Inflammatory macrophage treated with lipopolysaccharide for 1 hour (primary cell): ENCODE data around the gene KCNJ5.

Experiments used
- DNase-seq, 2 donors: peaks; one replicate each; pipeline ENCODE4 v3.0.0-alpha.2; 2020 to 2022

The KCNJ5 gene

GRCh38 chr11:128872094-128872493 lies 19.1 kb upstream of the KCNJ5 start:
- no peak for DNase-seq

GRCh38 chr11:128872594-128872993 lies 18.6 kb upstream of the KCNJ5 start:
- no peak for DNase-seq

DNA sequence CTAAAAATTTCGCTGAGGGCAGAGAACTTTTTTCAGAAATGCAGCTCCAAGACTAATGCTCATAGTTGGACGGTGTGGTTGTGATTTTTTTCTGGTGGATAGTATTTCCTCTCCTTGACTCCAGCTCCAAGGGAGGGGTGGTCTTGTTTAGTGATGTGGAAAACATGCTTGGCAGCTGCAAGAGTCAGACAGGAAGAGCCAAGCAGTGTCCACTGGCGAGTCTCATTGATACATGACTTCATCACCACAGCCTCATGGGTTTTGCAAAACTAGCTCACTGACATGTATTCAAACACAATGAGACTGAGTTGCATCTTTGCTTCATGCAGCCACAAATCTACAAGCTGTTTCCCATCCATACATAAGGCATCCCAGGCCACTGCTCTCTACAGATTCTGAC lies 16.7 kb upstream of the KCNJ5 start:
- DNase-seq = no peak

- no peak for DNase-seq
Measured at GRCh38 chr11:128876133-128876650, 15.0 kb upstream of the KCNJ5 start.

DNA sequence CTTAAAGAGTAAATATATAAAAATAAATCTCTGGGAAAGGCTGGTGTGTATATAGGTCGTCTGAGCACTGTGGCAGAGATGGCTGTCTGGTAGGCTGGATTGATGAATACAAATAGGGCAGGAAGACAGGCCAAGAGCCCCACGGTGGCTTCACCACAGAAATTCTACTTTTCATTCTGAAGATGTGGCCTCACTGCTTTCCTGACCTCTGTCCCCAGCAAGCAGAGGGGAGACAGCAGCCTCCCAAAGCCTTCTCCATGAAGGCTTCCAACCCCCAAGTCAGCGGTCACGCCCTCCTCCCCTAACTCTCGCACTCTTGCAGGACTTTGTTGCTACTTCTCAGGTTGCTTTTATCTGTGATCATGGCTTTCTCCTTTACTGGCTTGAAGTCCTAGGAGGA lies 13.4 kb upstream of the KCNJ5 start:
- DNase-seq = no peak

DNA sequence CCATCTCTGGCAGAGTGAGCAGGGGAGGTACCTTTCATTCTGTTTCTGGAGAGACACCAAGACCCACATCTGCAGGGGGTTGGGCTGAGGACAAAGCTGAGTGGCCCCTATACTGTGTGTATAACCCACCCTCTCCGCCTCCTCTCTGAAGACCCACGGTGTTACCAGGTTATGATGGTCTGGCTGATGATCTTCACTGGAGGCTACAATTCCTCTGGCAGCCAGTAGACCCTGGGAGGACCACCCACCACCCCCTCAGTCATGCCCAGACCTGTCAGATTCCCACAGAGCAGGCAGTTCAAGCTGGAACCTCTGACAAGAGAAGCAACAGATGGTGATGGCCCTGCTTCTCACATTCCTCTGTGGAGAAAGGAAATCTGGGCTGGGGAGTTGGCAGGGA lies 12.7 kb upstream of the KCNJ5 start:
- DNase-seq = no peak

GRCh38 chr11:128879817-128880216 lies 11.3 kb upstream of the KCNJ5 start:
- no peak for DNase-seq

- DNase-seq = no peak
Measured at GRCh38 chr11:128881221-128881620, 9.9 kb upstream of the KCNJ5 start.

DNA sequence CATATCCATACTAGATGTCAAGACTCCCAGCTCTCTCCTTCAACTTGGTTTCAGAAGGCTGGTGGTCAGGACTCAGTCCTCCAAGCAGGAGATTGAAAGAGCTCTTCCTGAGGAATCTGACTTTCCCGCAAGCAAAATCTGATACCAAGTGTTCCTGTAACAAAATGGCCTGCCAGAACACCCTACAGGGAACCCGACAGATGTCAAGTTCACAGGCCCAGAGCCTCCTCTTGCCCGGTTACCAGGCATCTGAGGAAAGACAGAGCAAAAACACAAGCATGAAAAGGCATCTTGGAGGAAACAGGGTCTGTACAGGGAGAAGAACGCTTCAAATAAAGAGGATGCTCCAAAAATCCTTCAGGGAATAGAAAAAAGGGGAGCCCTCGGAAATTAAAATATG lies 8.7 kb upstream of the KCNJ5 start:
- no peak for DNase-seq

- DNase-seq = peak in 1 of 2 donors; percentile 35
Measured at GRCh38 chr11:128884054-128884453, 7.1 kb upstream of the KCNJ5 start.

GRCh38 chr11:128884703-128885338 lies 6.3 kb upstream of the KCNJ5 start:
- DNase-seq = peak in 1 of 2 donors; percentile 88

DNA sequence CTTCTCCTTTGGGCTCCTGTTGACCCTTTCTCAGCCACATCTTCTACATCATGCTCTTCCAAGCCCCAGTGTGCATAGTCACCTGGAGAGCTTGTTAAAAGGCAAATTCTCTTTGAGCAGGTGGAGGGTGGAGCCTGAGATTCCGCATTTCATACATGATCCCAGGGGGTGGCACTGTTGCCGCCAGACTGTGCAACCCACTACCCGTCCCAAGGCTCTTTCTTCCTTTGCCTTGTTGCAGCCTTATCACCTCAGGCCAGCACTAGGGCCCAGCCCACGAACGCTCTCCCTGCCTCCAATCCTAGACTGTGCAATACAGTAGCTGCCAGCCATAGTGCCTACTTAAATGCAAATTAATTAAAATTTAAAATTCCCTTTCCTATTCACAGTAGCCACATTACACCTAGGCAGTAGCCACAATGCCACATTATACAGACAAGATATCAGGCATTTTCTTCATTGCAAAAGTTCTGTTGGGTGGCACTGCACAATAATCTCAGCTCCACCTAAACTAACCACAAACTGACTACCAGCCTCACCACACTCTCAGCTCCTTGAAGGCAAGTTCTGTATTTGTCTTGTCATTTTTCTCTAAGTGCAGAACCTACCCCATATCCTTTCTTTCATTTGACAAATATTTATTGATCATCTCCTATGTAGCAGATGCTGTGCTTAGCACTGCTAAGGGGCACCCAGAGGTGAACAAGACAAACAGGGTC lies 4.6 kb upstream of the KCNJ5 start:
- no peak for DNase-seq

GRCh38 chr11:128888034-128888985 lies 2.8 kb upstream of the KCNJ5 start:
- no peak for DNase-seq

DNA sequence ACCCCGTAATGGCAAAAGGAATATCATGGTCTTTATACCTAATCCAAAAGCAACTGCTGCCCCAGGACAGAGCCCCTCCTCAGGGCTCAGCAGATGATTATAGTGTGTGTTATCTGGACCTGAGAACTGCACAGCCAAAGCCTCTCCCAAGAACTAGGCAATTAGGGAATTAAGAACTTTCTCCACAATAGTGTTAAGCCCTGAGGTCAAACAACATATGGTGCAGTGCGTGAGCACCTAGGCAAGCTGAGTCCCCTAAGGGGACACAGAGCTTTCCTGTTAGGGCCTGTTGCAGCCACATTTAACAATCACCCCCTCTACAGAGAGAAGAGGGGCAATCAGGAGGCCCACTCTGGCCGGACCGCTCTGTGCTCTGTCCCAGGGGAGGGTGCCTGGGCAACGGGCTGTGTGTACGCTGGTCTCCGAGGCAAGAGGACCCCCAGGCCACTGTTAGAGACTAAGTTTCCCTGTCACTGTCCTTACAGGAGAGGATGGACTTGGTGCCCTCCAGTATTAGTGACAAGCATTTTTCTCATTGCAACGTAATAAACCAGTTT lies 1.4 kb upstream of the KCNJ5 start:
- no peak for DNase-seq

- no peak for DNase-seq
Measured at GRCh38 chr11:128890216-128890542, 977 bp upstream of the KCNJ5 start.

- DNase-seq = no peak
Measured at GRCh38 chr11:128891913-128892398, 800 bp downstream of the KCNJ5 start.

- DNase-seq = no peak
Measured at GRCh38 chr11:128892866-128893565, 1.9 kb downstream of the KCNJ5 start.

DNA sequence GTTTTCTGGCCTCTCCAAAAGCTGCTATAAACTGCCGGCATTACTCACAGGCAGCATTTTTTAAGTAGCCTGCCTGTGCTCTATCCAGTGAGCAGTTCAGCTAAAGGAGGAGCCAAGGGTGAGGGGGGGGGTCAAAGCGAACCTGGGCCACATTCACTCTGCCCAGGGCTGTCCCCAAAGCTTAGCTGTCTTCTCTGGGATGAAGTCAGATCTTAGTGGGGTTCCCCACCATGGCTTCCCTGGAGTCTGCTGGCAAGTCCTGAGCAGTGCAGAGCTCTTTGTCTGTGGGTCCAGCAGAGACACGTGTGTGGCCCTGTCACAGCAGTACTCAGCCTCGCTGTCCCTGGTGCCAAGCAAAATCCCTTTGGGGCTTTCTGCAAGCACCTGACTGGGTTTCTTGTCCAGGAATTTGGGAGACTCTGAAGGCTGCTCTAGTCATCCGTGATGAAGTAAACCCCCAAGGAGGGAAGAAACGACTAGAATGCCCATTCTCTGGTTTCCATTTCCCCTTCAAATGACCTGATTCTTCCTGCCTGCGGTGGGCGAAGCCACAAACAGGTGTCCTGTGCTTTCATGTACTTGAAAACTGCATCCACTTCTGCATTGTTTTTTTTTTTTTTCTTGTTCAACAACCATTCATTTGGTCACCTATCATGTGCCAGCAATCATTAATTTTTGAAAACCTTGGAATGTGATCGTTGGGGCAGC lies 2.6 kb downstream of the KCNJ5 start:
- DNase-seq = no peak

GRCh38 chr11:128894286-128894681 lies 3.1 kb downstream of the KCNJ5 start:
- DNase-seq = no peak

- DNase-seq = no peak
Measured at GRCh38 chr11:128894685-128895084, 3.5 kb downstream of the KCNJ5 start.

GRCh38 chr11:128895526-128895925 lies 4.4 kb downstream of the KCNJ5 start:
- no peak for DNase-seq

- no peak for DNase-seq
Measured at GRCh38 chr11:128896356-128896755, 5.2 kb downstream of the KCNJ5 start.
